GM21825 (cell line): ENCODE data around the gene MOCS3.

Experiments used
- ATAC-seq: cut with Tn5 transposase; IDR thresholded peaks from one replicate; pipeline ENCODE4 v1.9.1; 2021; ENCODE audit warnings: mild to moderate bottlenecking, moderate library complexity; ENCODE audit not compliant: unreplicated experiment

Gene MOCS3

DNA sequence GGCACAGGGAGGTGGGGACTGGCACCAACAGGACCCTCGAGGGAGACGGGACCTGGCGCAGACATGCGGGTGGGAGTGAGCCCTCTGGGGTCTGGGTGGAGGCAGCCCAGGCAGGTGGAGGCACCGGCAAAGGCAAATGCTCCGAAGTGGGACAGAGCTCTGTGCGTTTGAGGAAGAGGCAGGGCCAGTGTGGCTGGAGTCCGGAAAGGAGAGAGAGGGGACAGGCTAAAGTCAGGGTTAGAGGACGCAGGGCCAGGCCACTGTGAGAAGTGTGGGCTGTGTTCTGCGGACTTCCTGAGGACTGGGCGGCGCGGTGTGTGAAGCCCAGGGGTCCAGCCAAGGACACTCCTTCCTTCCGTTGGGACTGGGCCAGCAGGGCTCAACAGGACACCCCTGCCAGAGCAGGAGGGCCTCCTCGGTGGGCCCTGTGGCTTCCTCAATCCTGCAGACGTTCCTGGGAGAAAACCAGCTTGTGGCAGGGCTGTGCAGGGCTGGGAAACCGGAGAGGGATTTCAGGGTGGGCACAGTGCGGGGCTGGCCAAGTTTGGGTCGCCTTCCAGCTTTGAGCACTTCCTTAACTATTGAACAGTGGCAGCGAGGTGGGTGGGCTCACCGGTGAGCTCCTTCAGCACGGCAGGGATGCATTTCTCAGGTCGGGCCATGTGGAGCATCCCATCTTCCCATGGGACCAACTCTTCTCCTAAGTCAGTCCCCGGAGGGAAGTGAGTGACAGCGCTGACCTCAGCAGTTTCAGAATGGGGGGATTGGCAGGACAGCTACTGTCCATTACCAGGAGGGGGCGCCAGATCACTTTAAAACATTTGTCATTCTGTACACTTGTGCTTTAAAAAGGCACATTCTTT, 22.5 kb downstream of the MOCS3 start:
- ATAC-seq, result no peak

DNA sequence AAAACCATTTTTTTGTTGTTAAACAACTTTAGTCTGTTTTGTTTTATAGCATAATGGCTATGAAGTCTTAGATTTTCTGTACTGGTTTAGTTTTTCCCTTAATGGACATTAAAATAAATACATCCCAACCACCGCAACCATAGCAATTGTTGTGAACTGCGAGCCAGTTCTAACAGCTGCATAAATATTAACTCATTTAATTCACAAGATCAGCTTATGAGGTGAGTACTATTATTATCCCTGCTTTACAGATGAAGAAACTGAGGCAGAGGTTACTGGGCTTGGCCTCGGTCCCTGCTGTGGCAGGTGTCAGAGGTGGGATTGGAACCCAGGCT, 23.1 kb downstream of the MOCS3 start:
- ATAC-seq, result no peak

DNA sequence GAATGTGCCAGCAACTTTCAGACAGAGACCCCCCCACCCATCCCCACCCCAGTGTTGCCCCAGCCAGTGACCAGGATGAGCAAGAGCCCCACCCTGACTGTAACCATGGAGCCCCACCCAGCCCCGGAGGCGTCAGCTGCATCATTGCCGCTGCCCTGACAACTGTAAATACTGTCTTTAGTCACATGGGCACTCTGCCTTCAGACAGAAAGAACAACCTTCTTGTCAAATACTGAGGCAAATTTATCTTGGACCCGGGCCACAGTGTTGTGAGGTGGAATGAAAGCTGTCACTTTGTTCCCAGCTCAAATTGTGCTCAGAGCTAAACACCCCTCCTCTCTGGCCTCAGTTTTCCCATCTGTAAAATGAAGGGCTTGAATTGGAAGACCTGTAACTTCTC, 23.7 kb downstream of the MOCS3 start:
- ATAC-seq, result no peak

DNA sequence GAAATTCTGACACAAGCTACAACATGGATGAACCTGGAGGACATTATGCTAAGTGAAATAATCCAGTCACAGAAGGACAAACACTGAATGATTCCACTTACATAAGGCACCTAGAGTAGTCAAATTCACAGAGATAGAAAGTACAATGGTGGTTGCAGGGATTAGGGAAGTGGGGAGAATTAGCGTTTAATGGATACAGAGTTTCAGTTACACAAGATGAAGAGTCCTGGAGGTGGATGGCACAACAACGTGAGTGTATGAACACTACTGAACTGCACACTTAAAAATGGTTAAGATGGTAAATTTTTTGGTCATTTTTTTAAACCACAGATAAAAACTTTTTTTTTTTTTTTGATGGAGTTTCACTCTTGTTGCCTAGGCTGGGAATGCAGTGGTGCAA, 24.7 kb downstream of the MOCS3 start:
- ATAC-seq, result no peak

DNA sequence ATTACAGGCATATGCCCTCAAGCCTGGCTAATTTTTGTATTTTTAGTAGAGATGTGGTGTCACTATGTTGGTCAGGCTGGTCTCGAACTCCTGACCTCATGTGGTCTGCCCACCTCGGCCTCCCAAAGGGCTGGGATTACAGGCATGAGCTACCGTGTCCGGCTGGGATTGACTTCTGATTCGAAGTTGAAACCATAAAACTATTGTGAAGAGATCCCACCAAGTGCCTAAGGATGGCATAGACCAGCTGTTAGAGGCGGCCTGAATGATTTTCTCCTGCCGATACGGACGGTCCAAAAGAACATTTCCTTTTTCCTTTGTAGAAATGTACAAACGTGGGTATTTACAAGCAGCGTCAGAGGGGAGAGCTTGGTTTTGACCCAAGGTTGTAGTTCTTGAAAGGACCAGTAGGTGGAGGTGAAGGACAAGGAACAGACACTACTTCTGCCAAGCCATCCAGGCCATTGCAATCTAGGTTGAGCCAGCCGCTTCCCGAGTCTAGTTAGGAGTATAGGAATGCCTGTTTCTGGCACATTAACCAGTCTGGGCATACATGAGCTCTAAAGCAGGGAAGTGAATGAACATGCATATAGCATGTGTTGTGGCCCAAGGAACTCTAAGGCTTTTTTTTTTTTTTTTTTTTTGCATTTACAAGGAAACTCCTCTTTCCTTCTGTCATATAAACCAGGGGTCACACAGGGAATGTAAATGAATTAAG, 29.0 kb downstream of the MOCS3 start:
- no peak for ATAC-seq

DNA sequence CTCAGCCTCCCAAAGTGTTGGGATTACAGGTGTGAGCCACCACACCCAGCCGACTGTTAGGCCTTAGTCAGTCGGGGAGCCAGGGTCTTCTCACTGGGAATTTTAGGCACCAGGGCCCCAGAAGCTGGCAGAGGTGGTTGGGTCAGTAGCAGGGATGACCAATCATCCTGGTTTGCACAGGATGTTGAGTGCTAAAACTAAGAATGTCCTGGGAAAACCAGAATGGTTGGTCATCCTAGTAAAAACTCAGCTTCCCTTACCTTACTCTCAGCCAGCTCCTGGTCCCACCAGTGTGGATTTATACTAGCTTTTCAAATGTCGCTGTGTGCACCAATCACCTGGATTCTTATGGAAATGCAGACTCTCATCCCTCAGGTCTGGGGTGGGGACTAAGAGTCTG, 32.5 kb downstream of the MOCS3 start:
- no peak for ATAC-seq

DNA sequence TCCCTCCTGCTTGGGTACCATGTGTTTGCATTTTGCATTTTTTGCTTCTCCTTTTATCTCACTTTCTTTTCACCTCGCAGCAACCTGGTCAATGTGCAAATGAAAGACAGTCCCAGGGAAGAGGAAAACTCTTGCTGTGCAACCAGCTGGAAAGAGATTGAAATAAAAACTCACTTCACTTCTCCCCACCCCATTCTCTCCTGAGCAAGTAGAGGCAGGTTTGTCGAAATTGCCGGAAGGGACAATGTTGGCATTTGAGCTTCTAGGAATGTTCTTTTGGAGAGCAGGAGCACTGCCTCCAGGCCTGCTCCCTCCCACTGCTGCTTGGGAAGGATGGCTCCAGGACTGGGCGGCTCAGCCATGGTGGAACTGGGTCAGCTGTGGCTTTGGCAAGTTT, 33.7 kb downstream of the MOCS3 start:
- no peak for ATAC-seq

DNA sequence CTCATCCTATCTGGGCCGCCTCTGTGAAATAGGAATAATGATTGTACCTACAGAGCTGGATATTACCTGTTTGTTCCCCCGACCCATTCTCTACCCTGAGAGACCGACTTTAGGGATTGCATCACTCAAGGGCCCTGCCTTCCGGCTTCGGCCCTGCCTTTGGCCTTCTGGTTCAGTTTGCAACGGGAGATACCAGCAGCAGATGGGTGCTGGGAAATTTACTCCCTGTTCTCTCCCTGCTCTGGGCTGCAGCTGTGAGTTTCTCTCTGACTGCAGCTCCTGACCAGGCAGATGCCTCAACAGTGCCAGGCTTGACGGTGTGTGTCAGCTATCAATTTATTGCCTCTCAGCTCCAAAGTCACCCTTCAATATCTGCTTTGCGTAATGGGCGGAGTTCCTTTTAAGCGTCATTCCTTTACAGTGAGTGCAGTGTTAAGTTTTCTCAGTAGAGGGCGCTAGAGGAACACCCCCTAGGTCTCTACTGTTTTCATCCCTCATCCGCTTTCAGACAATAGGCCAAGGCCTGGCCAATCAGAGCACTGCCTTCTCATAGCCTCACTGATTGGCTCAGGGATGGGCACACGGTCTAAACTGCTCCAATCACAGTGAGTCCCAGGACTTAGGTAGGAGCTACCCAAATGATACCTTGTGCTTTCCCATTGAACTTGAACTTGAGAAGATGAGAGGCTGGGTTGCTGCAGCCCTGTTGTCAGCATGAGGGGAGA, 34.3 kb downstream of the MOCS3 start:
- ATAC-seq, result no peak

DNA sequence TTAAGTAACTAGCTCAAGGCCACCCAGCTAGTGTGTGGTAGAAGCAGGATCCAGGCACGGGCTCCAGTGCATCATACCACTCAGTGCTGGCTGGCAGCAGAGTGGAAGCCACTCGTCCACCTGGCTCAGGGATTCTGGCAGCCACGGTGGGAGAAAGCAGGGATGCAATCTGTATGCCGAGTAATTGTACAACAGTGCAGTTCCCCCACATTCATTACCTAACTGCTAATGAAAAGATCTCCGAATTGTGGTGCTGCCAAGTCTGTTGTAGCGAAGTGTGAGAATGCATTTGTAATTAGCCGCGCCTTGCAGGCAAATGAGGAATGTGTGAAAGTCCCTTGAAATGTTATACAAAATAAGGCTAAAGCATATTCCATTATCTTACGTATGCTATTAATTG, 35.3 kb downstream of the MOCS3 start:
- ATAC-seq, result no peak

DNA sequence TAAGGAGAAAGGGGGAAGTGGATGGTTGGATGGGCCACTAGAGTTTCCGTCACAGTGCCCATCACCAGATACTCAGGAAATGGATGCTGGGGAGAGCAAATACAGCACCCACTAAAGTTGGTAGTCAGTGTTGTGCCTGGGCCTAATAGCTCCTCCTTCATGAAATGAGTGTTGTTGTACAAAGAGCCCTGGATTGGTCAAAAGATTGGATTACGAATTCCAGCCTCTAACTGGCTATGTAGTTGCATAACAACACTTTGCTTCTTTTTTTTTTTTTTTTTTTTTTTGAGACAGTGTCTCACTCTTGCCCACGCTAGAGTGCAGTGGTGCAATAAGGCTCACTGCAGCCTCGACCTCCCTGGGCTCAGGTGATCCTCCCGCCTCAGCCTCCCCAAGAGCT, 36.9 kb downstream of the MOCS3 start:
- ATAC-seq, result no peak

DNA sequence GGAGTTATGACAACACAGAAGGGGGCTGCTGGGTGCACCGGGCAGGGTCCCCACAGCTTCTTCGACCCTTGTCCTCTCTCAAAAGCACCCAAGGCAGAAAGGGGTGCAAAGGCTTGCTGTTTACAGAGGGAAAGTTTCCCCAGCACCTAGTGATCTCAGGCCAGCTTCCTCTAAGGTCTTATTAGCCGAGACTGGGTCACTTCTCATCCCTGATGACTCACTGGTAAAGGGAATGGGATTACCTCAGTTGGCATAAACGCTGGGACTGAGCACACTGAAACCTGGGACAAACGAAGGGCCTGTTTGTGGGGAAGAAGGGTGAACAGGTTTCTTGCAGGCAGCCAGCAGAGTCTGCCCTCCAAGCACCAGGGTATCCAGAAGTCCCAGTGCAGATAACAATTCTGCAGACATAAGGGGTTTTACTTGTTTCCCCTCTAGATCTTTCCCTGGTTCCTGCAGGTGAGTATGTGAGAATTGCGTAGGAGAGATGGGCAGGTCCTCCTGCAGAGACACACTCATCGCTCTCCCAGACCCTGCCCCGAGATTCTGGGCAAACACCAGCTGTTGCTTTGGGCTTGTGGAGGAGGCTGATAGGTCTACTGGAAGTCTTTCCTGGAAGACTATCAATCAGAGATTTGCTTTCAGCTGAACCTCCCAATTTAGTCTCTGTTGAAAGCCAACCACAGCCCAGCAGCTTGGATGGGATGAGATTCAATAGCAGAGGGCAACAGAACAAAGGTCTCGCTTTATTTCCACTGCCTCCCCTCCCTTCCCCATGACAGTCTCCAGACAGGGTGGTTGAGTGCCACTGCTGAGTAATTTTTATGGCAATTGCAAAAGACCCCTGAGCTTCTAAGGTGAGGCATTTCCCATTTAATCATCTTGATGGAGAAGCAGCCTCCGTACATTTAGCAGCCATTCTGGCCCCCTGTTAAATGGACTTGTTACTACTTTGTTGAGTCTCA, 38.6 kb downstream of the MOCS3 start:
- no peak for ATAC-seq

DNA sequence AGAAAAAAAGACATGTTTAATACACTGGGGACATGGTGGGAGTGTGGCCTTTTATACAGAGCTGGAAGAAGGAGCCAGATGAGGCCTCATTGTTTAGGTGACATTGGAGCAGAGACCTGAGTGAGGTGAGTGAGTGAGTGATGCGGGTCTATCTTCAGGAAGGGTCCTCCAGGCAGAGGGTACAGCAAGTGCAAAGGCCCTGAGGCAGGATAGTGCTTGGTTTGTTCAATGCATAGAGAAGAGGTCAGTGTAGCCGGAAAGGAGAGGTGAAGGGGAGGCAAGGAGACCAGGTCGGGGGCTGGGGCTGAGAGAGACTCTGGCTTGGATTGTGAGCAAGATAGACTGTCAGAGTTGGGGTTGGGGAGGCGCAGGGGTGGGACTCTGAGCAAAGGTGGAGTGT, 40.7 kb downstream of the MOCS3 start:
- ATAC-seq, result no peak

DNA sequence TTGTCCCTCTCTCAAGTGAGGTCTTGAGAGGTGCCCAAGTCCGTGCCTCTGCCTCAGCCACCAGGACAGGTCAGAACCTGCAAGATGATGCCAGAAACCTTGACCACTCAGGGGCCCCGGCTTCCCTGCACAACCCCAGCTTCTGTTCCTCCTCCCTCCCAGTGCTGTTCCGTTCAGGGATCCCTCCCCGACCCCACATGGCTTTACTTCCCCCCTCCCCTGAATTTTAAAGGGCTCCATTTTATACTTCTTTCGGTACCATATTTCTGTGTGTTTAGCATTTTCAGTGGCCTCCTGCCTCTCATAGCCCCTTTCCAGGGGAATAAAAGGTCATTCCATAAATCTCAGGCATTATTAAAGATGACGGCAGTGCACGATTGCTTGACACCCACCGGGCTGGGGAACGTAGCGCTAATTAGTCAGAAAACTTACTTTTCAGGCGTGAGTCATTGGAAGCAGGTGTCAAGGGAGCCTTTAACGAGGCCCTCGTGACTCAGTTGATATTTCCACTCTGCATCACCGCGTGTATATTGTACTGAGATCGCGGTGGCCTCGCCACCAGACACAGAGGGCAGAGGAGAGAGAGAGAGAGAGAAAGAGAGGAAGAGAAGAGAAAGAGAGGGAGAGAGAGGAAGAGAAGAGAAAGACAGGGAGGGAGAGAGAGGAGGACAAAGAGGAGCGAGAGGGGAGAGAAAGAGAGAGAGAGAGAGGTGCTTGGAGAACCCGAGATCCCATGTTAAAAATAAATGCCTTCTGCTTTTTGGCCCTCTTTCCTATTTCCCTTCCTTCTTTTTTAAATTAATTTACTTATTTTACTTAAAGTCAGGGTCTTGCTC, 43.0 kb downstream of the MOCS3 start:
- no peak for ATAC-seq

DNA sequence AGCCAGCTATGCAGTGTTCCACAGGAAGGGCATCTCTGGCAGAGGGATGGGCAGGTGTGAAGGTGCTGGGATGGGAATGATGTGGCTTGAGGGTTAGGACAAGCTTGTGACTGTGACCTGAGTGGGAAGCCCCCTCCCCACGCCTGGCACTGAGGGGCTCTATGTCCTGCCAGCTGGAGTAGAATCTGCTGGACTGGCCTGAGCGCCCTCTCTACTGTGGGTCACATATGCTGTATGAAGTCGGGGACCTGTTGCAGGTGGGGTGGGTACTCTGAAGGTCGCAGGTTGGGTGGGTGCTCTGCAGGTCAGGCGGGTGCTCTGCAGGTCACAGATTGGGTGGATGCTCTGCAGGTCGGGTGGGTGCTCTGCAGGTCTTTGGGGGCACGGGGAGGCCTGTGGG, 44.0 kb downstream of the MOCS3 start:
- ATAC-seq, result no peak

DNA sequence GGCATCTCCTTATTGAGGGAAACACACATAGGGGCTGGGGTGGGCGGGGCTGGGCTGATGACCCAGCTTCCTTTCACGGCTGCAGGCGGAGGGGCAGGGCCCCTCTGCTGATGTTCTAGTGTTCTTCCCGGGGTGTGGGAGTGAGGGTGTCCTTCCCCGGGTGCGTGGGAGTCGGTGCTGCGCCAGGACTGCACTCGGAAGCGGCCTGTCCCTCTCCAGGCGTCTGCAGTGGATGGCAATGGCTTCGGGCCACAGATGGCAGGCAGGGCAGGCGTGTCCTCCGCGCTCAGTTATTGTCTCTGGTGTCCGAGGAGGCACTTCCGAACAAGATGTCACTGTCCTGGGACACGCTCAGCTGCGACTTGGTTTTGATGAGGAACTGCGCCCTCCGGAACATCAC, 45.1 kb downstream of the MOCS3 start:
- ATAC-seq, result no peak

DNA sequence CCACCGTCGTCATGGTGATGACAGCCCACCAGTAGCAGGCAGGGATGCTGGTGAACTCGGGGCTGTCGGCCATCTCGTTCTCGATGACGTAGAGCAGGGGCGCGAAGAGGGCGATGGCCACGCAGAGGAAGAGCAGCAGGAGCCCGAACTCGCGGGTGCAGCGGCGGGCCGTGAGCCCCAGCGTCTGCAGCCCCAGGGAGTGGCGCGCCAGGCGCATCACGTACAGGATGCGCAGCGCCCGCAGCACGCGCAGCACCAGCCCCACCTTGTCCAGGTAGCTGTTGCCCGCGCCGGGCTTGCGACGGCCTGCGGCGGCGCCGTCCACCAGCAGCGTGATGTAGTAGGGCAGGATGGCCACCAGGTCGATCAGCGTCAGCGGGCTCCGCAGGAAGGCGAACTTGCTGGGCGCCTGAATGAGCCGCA, 45.7 kb downstream of the MOCS3 start:
- ATAC-seq, result no peak

DNA sequence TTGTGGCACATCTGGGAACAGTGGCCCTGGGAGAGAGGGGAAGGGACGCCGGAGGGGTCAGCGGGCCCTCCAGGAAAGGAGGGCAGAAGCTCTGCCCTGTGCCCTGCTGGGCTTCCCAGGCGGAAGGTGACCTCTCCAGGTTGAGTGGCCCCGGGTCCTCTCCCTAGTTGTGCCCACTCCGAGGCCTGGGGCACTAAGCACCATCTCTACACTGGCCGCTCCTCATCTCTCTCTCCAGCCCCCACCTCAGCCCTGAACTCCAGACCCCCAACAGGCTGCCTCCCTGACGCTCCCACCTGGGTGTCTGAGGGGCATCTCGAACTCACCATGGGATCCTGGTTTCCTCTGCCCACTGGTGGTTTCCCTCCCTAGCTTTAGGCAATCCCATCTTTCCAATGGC, 46.2 kb downstream of the MOCS3 start:
- no peak for ATAC-seq

DNA sequence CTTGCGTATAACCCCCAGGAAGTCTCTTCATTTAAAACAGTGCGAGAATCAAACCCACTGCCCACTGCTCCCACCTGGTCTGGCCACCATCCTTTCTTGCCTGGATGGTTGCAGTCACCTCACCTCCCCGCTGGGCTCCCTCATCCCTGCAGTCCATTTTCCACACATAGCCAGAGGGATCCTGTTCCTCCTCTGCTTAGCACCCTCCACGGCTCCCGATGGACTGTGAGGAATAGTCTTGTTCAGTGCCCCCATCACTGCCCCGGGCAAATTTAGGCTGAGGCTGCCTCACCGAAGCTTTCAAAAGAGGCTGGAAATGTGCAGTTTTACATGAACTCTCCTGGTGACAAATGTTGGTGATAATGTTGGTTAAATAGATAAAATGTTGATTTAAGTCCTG, 46.6 kb downstream of the MOCS3 start:
- ATAC-seq, result no peak

DNA sequence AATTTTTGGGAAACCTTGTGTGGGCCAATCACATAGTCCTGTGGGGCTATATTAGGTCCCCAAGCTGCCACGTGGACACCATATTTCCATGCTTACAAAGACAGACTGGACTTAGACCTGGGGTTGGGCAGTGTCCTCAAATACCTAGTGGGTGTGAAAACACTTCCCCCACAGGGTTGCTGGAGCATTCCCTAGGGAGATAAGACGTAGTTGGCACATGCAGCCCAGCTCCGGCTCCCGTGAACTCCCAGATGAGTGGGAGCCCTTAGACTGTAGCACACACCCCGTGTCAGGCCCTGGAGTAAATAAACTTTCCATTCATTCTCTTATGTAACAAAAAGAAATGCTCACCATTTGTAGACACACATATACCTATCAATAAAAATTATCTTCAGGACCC, 50.1 kb downstream of the MOCS3 start:
- ATAC-seq, result no peak
